Hepatocyte (in vitro differentiated cells): Measurements from ENCODE around the gene RASAL2.

Experiments
- EZH2 ChIP-seq: fragments of 200-600 bp; sonication (generic); IDR thresholded peaks from 2 replicates; pipeline ENCODE4 v1.6.1; 2016; ENCODE audit warnings: antibody characterized with exemption, mild to moderate bottlenecking, borderline replicate concordance
- TF ChIP-seq, protein P1 (sequence below): fragments of 200-600 bp; sonication (generic); IDR thresholded peaks from 2 replicates; pipeline ENCODE4 v1.5.1; 2016; ENCODE audit warnings: antibody characterized with exemption, mild to moderate bottlenecking; ENCODE audit not compliant: poor library complexity

DNA sequence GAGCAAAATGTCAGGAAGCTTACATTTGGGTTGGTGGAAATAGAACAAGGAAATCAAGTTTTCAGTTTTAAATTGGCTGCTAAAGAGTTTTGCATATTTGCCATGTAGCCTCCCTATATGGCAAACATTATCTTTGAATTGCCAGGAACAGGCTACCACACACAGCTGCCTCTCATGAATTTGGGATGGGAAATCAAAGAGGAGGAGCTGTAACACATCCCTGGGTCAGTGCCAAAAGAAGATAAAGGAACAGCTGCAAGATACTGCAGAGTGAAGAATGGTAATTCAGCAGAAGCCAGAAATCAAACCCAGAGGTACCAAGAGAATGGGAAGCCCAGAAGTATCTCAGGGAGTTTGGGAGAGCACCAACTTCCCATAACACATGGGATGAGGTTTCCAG lies 18.6 kb upstream of the RASAL2 start:
- TF ChIP-seq, protein P1, sequence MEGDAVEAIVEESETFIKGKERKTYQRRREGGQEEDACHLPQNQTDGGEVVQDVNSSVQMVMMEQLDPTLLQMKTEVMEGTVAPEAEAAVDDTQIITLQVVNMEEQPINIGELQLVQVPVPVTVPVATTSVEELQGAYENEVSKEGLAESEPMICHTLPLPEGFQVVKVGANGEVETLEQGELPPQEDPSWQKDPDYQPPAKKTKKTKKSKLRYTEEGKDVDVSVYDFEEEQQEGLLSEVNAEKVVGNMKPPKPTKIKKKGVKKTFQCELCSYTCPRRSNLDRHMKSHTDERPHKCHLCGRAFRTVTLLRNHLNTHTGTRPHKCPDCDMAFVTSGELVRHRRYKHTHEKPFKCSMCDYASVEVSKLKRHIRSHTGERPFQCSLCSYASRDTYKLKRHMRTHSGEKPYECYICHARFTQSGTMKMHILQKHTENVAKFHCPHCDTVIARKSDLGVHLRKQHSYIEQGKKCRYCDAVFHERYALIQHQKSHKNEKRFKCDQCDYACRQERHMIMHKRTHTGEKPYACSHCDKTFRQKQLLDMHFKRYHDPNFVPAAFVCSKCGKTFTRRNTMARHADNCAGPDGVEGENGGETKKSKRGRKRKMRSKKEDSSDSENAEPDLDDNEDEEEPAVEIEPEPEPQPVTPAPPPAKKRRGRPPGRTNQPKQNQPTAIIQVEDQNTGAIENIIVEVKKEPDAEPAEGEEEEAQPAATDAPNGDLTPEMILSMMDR: no peak
- TF ChIP-seq EZH2: no peak
